Measurements from ENCODE around the gene PCDHGA8.
"Not testable (repeated sequence)": the region's sequence is repeated elsewhere in the genome, so short reads cannot be mapped to it uniquely, and the experiment has no call there.

Gene PCDHGA8

DNA sequence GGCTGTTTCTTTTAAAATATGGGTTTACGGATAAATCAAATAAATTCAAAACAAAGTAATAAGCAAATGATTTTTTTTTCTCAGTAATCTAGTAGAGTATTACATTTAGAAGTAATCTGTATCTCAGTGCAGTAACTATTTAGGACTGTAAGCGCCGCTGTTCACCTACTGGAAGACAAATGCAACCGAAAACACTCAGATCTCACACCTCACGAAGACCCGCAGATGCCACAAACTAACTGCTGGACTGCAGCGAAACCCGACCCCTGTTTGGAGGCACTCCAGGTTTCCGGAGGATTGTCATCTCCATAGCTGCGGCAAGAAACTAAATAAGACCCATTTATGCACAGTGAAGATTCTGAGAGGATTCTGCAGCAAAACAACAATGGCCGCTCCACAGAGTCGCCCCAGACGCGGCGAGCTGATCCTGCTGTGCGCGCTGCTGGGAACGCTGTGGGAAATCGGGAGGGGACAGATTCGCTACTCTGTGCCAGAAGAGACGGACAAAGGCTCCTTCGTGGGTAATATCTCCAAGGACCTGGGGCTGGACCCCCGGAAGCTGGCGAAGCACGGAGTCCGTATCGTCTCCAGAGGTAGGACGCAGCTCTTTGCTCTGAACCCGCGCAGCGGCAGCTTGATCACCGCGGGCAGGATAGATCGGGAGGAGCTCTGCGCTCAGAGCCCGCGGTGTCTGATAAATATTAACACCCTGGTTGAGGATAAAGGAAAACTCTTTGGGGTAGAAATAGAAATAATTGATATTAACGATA, at the start of gene PCDHGA8:
PCDHGA8 (plus strand) TSS at position 205 of the 770 bp plus-strand sequence; CDS start at position 386, 181 bp downstream.
- peak; percentile 15 for DNase-seq

- DNase-seq = no peak
These were observed 49.7 kb upstream of the PCDHGA8 start for GRCh38 chr5:141342773-141343172.

GRCh38 chr5:141343242-141343952, 49.0 kb upstream of the PCDHGA8 start, which contains the start of gene PCDHGA3:
TSS of gene PCDHGA3 (plus strand) at chr5:141343829. CDS start at chr5:141344034, 205 bp downstream.
- peak; percentile 14 for DNase-seq

- no peak for DNase-seq
These were observed 48.4 kb upstream of the PCDHGA8 start for GRCh38 chr5:141343953-141344463.

GRCh38 chr5:141345327-141345726, 47.1 kb upstream of the PCDHGA8 start:
- no peak for DNase-seq

- not testable (repeated sequence) for DNase-seq
These were observed 46.4 kb upstream of the PCDHGA8 start for GRCh38 chr5:141346017-141346416.

DNA sequence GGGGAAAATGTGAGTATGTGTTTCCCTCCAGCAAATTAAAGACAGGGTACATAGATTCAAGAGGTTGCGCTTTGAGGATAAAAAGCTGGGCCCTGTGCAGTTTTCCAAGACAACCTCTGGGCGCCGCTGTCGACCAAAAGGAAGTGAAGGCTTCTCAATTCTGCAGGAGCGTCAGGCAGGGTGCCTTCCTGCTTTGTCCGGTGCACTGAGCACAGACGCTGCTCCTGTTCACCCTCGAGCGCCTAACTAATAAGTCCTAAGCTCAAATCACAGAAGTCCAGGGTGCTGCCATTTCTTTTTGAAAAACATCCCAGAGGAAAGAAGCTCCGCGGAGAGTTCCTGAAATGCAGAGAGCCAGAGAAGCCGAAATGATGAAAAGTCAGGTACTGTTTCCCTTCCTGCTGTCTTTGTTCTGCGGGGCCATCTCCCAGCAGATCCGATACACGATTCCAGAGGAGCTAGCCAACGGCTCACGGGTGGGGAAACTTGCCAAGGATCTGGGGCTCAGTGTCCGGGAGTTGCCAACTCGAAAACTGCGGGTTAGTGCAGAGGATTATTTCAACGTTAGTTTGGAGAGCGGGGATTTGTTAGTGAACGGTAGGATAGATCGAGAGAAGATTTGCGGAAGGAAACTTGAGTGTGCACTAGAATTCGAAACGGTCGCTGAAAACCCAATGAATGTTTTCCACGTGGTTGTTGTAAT, 42.4 kb upstream of the PCDHGA8 start, which contains the start of gene PCDHGB1:
PCDHGB1 (plus strand) TSS at position 183 of the 703 bp plus-strand sequence; CDS start at position 345, 162 bp downstream.
- peak; percentile 48 for DNase-seq

DNA sequence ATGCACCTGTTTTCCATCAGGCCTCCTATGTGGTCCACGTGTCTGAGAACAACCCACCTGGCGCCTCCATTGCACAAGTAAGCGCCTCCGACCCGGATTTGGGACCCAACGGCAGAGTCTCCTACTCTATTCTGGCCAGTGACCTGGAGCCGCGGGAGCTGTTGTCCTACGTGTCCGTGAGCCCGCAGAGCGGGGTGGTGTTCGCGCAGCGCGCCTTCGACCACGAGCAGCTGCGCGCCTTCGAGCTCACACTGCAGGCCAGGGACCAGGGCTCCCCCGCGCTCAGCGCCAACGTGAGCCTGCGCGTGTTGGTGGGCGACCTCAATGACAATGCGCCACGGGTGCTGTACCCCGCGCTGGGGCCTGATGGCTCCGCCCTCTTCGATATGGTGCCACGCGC, 40.8 kb upstream of the PCDHGA8 start:
- DNase-seq = no peak

DNA sequence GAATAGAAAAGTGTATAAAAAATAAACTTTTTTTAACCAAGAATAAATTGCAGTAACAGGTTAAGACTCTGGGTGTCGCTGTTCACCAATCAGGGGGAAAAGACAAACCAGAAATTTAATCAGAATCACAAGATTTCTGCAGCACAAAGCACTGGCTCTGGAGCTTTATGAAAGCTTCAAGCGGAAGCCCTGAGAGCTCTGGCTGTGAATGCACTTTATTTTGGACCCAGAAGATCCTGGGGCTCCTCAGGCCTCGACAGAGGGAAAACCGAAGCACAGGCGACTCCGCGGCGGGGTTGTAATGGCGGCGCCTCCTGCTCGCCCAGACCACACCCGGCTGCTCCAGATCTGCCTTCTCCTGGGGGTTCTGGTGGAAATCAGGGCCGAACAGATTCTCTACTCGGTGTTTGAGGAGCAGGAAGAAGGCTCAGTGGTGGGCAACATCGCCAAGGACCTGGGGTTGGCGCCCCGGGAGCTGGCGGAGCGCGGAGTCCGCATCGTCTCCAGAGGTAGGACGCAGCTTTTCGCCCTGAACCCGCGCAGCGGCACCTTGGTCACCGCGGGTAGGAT, 37.4 kb upstream of the PCDHGA8 start, which contains the start of gene PCDHGA4:
PCDHGA4 (plus strand) TSS at position 122 of the 570 bp plus-strand sequence; CDS start at position 209, 87 bp downstream.
- DNase-seq = peak; percentile 15

- DNase-seq = no peak
These were observed 36.8 kb upstream of the PCDHGA8 start for GRCh38 chr5:141355641-141356040.

DNA sequence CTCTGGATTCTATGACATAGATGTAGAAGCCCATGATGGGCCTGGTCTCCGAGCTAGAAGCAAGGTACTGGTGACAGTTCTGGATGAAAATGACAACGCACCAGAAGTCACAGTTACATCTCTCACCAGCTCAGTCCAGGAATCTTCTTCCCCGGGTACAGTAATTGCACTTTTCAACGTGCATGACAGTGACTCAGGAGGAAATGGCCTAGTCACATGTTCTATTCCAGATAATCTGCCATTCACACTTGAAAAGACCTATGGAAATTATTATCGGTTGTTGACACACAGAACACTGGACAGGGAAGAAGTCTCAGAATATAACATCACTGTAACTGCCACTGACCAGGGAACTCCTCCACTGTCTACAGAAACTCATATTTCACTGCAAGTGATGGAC, 36.3 kb upstream of the PCDHGA8 start:
- DNase-seq = no peak

DNA sequence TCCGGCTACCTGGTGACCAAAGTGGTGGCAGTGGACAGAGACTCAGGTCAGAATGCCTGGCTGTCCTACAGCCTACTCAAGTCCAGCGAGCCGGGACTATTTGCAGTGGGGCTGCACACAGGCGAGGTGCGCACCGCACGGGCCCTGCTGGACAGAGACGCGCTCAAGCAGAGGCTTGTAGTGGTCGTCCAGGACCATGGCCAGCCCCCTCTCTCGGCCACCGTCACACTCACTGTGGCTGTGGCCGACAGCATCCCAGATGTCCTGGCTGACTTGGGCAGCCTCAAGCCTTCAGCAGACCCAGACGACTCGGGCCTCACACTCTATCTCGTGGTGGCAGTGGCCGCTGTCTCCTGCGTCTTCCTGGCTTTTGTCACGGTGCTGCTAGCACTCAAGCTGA, 35.5 kb upstream of the PCDHGA8 start:
- no peak for DNase-seq

GRCh38 chr5:141359790-141360426, 32.5 kb upstream of the PCDHGA8 start, which contains the start of gene PCDHGB2:
TSS of gene PCDHGB2 (plus strand) at chr5:141359994. CDS start at chr5:141360136, 142 bp downstream.
- peak; percentile 46 for DNase-seq

DNA sequence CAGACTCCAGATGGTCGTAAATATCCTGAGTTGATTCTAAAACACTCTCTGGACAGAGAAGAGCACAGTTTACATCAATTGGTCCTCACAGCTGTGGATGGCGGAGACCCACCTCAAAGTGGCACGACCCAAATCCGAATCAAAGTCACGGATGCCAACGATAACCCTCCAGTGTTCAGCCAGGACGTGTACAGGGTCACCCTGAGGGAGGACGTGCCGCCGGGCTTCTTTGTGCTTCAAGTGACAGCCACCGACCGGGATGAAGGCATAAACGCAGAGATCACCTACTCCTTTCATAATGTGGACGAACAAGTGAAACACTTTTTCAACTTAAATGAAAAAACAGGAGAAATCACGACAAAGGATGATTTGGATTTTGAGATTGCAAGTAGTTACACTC, 31.7 kb upstream of the PCDHGA8 start:
- no peak for DNase-seq

DNA sequence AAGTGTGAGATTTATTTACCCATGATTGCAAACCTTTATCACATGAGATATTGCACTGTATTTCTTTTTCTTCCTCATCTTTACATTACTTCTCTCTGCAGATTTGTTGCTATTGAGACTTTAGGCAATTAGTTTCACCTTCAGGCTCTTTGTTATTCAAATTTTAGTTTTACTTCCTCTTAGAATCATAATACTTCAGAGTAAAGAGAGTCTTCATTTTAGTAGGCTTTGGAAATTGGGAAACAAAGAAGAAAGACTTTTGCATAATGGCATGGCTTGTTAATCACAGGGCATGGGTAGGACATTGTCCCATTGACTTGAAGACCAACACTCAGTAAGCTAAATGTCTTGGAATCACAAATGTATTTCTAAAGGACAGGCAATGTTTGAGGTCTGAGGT, 29.7 kb upstream of the PCDHGA8 start:
- DNase-seq = no peak

DNA sequence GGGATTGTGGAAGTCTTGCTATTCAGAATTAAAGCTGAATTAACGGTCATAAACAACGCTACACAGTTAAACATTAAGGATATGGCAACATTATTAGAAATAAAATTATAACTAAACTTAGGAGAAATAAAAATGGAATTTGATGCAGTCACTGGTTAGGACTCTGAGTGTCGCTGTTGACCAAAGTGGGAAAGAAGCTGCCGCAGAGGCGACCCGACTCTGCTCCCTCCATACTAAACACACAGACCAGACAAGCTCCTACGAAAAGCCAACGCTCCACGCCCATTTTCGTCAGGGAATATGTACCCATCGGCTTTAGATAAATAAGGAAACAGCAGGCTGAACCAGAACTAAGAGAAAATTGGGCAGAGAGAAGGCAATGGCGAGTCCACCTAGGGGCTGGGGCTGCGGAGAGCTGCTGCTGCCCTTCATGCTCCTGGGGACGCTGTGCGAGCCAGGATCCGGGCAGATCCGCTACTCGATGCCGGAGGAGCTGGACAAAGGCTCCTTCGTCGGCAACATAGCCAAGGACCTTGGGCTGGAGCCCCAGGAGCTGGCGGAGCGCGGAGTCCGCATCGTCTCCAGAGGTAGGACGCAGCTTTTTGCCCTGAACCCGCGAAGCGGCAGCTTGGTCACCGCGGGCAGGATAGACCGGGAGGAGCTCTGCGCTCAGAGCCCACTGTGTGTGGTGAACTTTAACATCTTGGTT, 28.3 kb upstream of the PCDHGA8 start, which contains the start of gene PCDHGA5:
PCDHGA5 (plus strand) TSS at position 211 of the 709 bp plus-strand sequence; CDS start at position 380, 169 bp downstream.
- DNase-seq = no peak

DNA sequence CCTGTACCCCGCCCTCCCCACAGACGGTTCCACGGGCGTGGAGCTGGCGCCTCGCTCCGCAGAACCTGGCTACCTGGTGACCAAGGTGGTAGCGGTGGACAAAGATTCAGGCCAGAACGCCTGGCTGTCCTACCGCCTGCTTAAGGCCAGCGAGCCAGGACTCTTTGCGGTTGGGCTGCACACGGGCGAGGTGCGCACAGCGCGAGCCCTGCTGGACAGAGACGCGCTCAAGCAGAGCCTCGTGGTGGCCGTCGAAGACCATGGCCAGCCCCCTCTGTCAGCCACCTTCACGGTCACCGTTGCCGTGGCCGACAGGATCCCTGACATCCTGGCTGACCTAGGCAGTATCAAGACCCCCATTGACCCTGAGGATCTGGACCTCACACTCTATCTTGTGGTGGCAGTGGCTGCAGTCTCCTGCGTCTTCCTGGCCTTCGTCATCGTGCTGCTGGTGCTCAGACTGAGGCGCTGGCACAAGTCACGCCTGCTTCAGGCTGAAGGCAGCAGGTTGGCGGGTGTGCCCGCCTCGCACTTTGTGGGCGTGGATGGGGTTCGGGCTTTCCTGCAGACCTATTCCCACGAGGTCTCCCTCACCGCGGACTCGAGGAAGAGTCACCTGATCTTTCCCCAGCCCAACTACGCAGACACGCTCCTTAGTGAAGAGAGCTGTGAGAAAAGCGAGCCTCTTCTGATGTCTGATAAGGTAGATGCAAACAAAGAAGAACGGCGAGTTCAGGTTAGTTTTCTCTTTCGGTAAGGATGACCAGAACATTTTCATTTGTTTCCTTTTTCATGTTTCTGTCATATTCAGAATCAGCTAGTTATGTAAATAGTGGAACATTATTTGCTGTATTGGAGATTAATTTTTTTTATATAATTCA, 26.2 kb upstream of the PCDHGA8 start:
- DNase-seq = no peak

- peak; percentile 52 for DNase-seq
These were observed 22.2 kb upstream of the PCDHGA8 start, which contains the start of gene PCDHGB3 for GRCh38 chr5:141369994-141370848. TSS of gene PCDHGB3 (plus strand) at chr5:141370242. CDS start at chr5:141370395, 153 bp downstream.
